ENCODE measurements around the gene ANKRD40CL.

Gene ANKRD40CL

DNA sequence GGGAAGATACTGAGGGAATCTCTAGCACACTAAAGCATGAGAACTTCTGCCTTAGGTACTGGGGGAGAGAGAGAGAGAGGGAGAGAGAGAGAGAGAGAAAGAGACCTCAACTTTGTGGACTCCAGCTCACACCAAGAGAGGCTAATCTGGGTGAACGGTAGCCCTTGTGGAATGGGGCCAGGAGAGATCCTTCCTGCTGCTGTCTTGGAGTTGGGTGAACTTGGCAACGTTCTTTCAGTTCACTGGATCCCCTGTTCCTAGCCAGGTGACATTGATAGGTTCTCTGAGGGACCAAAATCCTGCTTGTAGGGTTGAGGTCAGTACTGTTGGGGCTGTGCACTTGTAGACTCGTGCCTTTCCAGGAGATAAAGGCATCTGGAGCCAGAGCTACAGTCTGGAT is 41.6 kb upstream of the ANKRD40CL start:
- Histone ChIP-seq H2AFZ (ENCODE audit: low read depth) (no peak overlapping the region), H3K4me1 (ENCODE audit: low read depth, poor library complexity, severe bottlenecking) (no peaks in the 10 kb centered on the region)
- TF ChIP-seq, protein P1, sequence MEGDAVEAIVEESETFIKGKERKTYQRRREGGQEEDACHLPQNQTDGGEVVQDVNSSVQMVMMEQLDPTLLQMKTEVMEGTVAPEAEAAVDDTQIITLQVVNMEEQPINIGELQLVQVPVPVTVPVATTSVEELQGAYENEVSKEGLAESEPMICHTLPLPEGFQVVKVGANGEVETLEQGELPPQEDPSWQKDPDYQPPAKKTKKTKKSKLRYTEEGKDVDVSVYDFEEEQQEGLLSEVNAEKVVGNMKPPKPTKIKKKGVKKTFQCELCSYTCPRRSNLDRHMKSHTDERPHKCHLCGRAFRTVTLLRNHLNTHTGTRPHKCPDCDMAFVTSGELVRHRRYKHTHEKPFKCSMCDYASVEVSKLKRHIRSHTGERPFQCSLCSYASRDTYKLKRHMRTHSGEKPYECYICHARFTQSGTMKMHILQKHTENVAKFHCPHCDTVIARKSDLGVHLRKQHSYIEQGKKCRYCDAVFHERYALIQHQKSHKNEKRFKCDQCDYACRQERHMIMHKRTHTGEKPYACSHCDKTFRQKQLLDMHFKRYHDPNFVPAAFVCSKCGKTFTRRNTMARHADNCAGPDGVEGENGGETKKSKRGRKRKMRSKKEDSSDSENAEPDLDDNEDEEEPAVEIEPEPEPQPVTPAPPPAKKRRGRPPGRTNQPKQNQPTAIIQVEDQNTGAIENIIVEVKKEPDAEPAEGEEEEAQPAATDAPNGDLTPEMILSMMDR (conservative IDR thresholded peaks at IDR 0.05; ENCODE audit: low read depth, low read length), result no peak

GRCh38 chr17:50808413-50808812 is 41.1 kb upstream of the ANKRD40CL start:
- H4K20me1 ChIP-seq (ENCODE audit: insufficient read depth), result no peaks in the 10 kb centered on the region
- no peaks in the 10 kb centered on the region for H3K27me3 ChIP-seq (ENCODE audit: insufficient read depth, low read depth)
- H3K9ac ChIP-seq, result no peak overlapping the region
- no peak overlapping the region for H3K27ac ChIP-seq
- no peak overlapping the region for H3K4me3 ChIP-seq (IDR thresholded peaks at IDR 0.05; ENCODE audit: insufficient read depth, low read depth, low read length)
- H3K4me1 ChIP-seq (ENCODE audit: low read depth, poor library complexity, severe bottlenecking), result no peaks in the 10 kb centered on the region
- TF ChIP-seq, protein P1 (conservative IDR thresholded peaks at IDR 0.05; ENCODE audit: low read depth, low read length), result no peak
- no peak overlapping the region for H3K4me2 ChIP-seq
- H3K79me2 ChIP-seq (ENCODE audit: insufficient read depth, low read depth), result no peaks in the 10 kb centered on the region
- no peak overlapping the region for H2AFZ ChIP-seq (ENCODE audit: low read depth)
- no peaks in the 10 kb centered on the region for H3K36me3 ChIP-seq (ENCODE audit: insufficient read depth)

More for the DNA sequence above, 41.6 kb upstream of the ANKRD40CL start:
- Histone ChIP-seq H3K27ac (no peak overlapping the region), H3K27me3 (ENCODE audit: insufficient read depth, low read depth) (no peaks in the 10 kb centered on the region), H3K9ac (no peak overlapping the region), H3K4me2 (no peak overlapping the region), H3K4me3 (IDR thresholded peaks at IDR 0.05; ENCODE audit: insufficient read depth, low read depth, low read length) (no peak overlapping the region), H3K79me2 (ENCODE audit: insufficient read depth, low read depth) (no peaks in the 10 kb centered on the region), H4K20me1 (ENCODE audit: insufficient read depth) (no peaks in the 10 kb centered on the region), H3K36me3 (ENCODE audit: insufficient read depth) (no peaks in the 10 kb centered on the region)

GRCh38 chr17:50807675-50808074 is 40.4 kb upstream of the ANKRD40CL start:
- H4K20me1 ChIP-seq (ENCODE audit: insufficient read depth), result no peaks in the 10 kb centered on the region
- H3K27ac ChIP-seq, result no peak overlapping the region
- TF ChIP-seq, protein P1 (conservative IDR thresholded peaks at IDR 0.05; ENCODE audit: low read depth, low read length), result no peak
- H3K36me3 ChIP-seq (ENCODE audit: insufficient read depth), result no peaks in the 10 kb centered on the region
- no peaks in the 10 kb centered on the region for H3K4me1 ChIP-seq (ENCODE audit: low read depth, poor library complexity, severe bottlenecking)
- no peaks in the 10 kb centered on the region for H3K27me3 ChIP-seq (ENCODE audit: insufficient read depth, low read depth)
- H3K79me2 ChIP-seq (ENCODE audit: insufficient read depth, low read depth), result no peaks in the 10 kb centered on the region
- no peak overlapping the region for H3K9ac ChIP-seq
- no peak overlapping the region for H3K4me2 ChIP-seq
- H3K4me3 ChIP-seq (IDR thresholded peaks at IDR 0.05; ENCODE audit: insufficient read depth, low read depth, low read length), result no peak overlapping the region
- no peak overlapping the region for H2AFZ ChIP-seq (ENCODE audit: low read depth)

DNA sequence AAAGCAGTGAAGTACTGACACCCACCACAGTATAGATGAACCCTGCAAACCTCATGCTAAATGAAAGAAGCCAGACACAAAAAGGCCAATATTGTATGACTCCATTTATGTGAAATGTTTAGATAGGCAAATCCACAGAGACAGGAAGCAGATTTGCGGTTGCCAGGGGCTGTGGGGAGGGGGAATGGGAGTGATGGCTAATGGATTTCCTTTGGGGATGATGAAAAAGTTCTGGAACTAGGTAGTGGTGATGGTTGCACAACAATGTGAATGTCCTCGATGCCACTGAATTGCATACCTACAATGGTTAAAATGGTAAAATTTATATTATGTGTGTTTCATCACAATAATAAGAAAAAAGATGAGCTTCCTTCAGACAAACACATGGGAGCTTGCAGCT is 39.7 kb upstream of the ANKRD40CL start:
- Histone ChIP-seq H3K9ac (no peak overlapping the region), H3K4me1 (ENCODE audit: low read depth, poor library complexity, severe bottlenecking) (no peaks in the 10 kb centered on the region), H3K27ac (no peak overlapping the region), H3K36me3 (ENCODE audit: insufficient read depth) (no peaks in the 10 kb centered on the region), H3K79me2 (ENCODE audit: insufficient read depth, low read depth) (no peaks in the 10 kb centered on the region), H3K4me3 (IDR thresholded peaks at IDR 0.05; ENCODE audit: insufficient read depth, low read depth, low read length) (no peak overlapping the region), H2AFZ (ENCODE audit: low read depth) (no peak overlapping the region), H3K27me3 (ENCODE audit: insufficient read depth, low read depth) (no peaks in the 10 kb centered on the region), H3K4me2 (no peak overlapping the region), H4K20me1 (ENCODE audit: insufficient read depth) (no peaks in the 10 kb centered on the region)
- TF ChIP-seq, protein P1 (conservative IDR thresholded peaks at IDR 0.05; ENCODE audit: low read depth, low read length), result no peak
